HG03066 (cell line): Measurements from ENCODE around the gene ACAA2.
"Not testable (repeated sequence)": the region's sequence is repeated elsewhere in the genome, so short reads cannot be mapped to it uniquely, and the experiment has no call there.

Source experiments
- ATAC-seq: cut with Tn5 transposase; IDR thresholded peaks from one replicate; pipeline ENCODE4 v1.9.1; 2021; ENCODE audit warnings: low read depth; ENCODE audit not compliant: unreplicated experiment

Gene ACAA2

GRCh38 chr18:49813069-49813318 lies 339 bp downstream of the ACAA2 start:
- ATAC-seq, result peak; percentile 17

GRCh38 chr18:49812286-49813068 lies 856 bp downstream of the ACAA2 start:
- no peak for ATAC-seq

GRCh38 chr18:49811151-49811938 lies 2.0 kb downstream of the ACAA2 start:
- no peak for ATAC-seq

GRCh38 chr18:49808553-49809191 lies 4.7 kb downstream of the ACAA2 start:
- not testable (repeated sequence) for ATAC-seq

- ATAC-seq, result no peak
These were observed 9.2 kb downstream of the ACAA2 start for GRCh38 chr18:49804096-49804495.

GRCh38 chr18:49802623-49803022 lies 10.7 kb downstream of the ACAA2 start:
- no peak for ATAC-seq

GRCh38 chr18:49800491-49800890 lies 12.8 kb downstream of the ACAA2 start:
- ATAC-seq, result not testable (repeated sequence)

GRCh38 chr18:49799806-49800205 lies 13.5 kb downstream of the ACAA2 start:
- ATAC-seq, result not testable (repeated sequence)

GRCh38 chr18:49798001-49798400 lies 15.3 kb downstream of the ACAA2 start:
- ATAC-seq, result no peak

- ATAC-seq, result no peak
These were observed 17.5 kb downstream of the ACAA2 start for GRCh38 chr18:49795612-49796552.

GRCh38 chr18:49794743-49795142 lies 18.6 kb downstream of the ACAA2 start:
- ATAC-seq, result no peak

- not testable (repeated sequence) for ATAC-seq
These were observed 23.7 kb downstream of the ACAA2 start for GRCh38 chr18:49789560-49790134.

- ATAC-seq, result peak; percentile 76
These were observed 24.9 kb downstream of the ACAA2 start for GRCh38 chr18:49788327-49788898.

GRCh38 chr18:49786019-49786720 lies 27.2 kb downstream of the ACAA2 start:
- ATAC-seq, result no peak

GRCh38 chr18:49784427-49785185 lies 28.7 kb downstream of the ACAA2 start:
- no peak for ATAC-seq

- ATAC-seq, result not testable (repeated sequence)
These were observed 29.7 kb downstream of the ACAA2 start for GRCh38 chr18:49783631-49784030.

- ATAC-seq, result no peak
These were observed 34.4 kb downstream of the ACAA2 start for GRCh38 chr18:49778826-49779465.
